ENCODE data around the gene MED29.

GRCh38 chr19:39411832-39412099 lies 20.6 kb downstream of the MED29 start:
- TF ChIP-seq TEAD4 (IDR thresholded peaks at IDR 0.05): no peak
- no peak for TF ChIP-seq EP300 (IDR thresholded peaks at IDR 0.05; ENCODE audit: borderline replicate concordance)
- no peak for TF ChIP-seq FOXM1 (IDR thresholded peaks at IDR 0.05; ENCODE audit: borderline replicate concordance, low read depth)
- TF ChIP-seq CREB1 (IDR thresholded peaks at IDR 0.05; ENCODE audit: low read depth): no peak
- TF ChIP-seq, protein P1, sequence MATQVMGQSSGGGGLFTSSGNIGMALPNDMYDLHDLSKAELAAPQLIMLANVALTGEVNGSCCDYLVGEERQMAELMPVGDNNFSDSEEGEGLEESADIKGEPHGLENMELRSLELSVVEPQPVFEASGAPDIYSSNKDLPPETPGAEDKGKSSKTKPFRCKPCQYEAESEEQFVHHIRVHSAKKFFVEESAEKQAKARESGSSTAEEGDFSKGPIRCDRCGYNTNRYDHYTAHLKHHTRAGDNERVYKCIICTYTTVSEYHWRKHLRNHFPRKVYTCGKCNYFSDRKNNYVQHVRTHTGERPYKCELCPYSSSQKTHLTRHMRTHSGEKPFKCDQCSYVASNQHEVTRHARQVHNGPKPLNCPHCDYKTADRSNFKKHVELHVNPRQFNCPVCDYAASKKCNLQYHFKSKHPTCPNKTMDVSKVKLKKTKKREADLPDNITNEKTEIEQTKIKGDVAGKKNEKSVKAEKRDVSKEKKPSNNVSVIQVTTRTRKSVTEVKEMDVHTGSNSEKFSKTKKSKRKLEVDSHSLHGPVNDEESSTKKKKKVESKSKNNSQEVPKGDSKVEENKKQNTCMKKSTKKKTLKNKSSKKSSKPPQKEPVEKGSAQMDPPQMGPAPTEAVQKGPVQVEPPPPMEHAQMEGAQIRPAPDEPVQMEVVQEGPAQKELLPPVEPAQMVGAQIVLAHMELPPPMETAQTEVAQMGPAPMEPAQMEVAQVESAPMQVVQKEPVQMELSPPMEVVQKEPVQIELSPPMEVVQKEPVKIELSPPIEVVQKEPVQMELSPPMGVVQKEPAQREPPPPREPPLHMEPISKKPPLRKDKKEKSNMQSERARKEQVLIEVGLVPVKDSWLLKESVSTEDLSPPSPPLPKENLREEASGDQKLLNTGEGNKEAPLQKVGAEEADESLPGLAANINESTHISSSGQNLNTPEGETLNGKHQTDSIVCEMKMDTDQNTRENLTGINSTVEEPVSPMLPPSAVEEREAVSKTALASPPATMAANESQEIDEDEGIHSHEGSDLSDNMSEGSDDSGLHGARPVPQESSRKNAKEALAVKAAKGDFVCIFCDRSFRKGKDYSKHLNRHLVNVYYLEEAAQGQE (IDR thresholded peaks at IDR 0.05; ENCODE audit: low read depth): no peak
- no peak for TF ChIP-seq NFIC (IDR thresholded peaks at IDR 0.05)
- peak; percentile 89 for TF ChIP-seq RAD21 (IDR thresholded peaks at IDR 0.05; ENCODE audit: low read depth)
- no peak for TF ChIP-seq CEBPB (IDR thresholded peaks at IDR 0.05)
- TF ChIP-seq, protein P2, sequence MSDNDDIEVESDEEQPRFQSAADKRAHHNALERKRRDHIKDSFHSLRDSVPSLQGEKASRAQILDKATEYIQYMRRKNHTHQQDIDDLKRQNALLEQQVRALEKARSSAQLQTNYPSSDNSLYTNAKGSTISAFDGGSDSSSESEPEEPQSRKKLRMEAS (IDR thresholded peaks at IDR 0.05): no peak
- no peak for TF ChIP-seq YY1 (IDR thresholded peaks at IDR 0.05; ENCODE audit: low read depth)
- TF ChIP-seq EGR1 (IDR thresholded peaks at IDR 0.05): no peak
- TF ChIP-seq, protein P3, sequence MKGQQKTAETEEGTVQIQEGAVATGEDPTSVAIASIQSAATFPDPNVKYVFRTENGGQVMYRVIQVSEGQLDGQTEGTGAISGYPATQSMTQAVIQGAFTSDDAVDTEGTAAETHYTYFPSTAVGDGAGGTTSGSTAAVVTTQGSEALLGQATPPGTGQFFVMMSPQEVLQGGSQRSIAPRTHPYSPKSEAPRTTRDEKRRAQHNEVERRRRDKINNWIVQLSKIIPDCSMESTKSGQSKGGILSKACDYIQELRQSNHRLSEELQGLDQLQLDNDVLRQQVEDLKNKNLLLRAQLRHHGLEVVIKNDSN (IDR thresholded peaks at IDR 0.05): no peak
- TF ChIP-seq TCF12 (IDR thresholded peaks at IDR 0.05; ENCODE audit: low read depth): no peak
- no peak for TF ChIP-seq TAF1 (IDR thresholded peaks at IDR 0.05; ENCODE audit: low read depth)

Measured in Ishikawa (cell line).